ENCODE results near the gene FAM228B. TPM values are rescaled to one million over a fixed set of nuclear protein-coding genes. Genes with fewer than 3 reads are reported as not detected.

Gene FAM228B
- total RNA-seq, 1 donor from 2014 or later: 4.5 TPM

DNA sequence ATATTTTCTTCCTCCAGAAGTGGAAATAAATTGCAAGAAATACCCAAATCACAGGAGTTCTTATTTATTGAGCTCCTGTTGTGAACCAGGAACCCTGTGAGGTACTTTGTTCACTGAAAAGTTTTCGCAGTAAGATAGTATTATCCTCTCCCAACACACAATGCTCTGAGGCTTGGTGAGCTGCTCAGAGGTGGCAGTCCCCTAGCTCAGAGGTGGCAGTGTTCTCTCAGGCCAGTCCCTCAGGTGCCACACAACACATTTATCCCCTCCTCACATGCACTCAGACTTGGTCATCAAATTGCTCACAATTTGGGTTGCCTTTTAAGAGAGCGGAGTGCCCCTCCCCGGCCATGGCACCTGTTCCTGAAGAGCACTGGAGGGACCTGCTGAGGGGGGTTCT, 77.5 kb downstream of the FAM228B start:
- H3K27me3 Mint-ChIP-seq (ENCODE audit: low read depth): peaks cover 4% of the 10 kb centered on the region
- intact Hi-C loops (cut with micrococcal nuclease): no loop called here
- H3K9me3 Mint-ChIP-seq: no peaks in the 10 kb centered on the region
- H3K4me1 Mint-ChIP-seq (ENCODE audit: low read depth): no peaks in the 10 kb centered on the region
- no peak for DNase-seq (ENCODE audit: low spot score)
- H3K4me3 Mint-ChIP-seq (ENCODE audit: low read depth): no peak overlapping the region
- H3K27ac Mint-ChIP-seq: no peak overlapping the region
- H3K36me3 Mint-ChIP-seq (ENCODE audit: low read depth): peaks cover 11% of the 10 kb centered on the region

DNA sequence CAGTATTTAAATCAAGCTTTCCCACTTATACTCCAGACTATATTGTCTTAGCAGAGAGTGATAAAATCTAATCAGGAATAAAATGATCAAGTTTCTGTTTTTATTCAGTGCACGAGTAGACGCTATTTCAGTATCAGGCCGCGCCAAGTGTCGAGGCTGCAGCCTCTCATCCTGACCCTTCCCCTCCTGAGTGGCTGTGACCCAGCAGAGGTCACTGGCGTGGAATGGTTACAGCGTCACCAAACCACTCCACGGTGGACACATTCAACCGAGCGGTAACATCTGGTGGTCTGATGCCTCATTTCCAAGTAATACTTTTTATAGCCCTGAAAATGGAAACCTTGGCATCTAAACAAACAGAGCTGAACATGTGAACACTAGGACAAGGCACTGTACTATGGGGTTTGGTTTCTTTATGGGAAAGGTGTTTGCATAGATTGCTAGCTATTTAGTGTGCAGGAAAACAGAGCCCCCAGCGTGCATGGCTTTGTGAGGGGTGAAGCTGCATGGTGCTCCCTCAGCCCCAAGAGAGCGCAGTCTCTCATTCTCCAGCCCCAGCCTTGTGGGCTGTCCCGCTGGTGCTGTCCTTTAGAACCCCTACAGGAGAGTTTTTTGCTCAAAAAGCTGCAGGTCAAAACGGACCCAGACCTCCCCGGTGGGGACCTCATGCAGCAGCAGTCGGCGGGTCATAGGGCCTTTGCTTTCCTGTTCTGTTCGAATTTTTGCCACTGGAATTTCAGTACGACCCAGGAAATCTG, 79.9 kb downstream of the FAM228B start:
- no peak for DNase-seq (ENCODE audit: low spot score)
- H3K27ac Mint-ChIP-seq: no peak overlapping the region
- no peaks in the 10 kb centered on the region for H3K4me1 Mint-ChIP-seq (ENCODE audit: low read depth)
- H3K9me3 Mint-ChIP-seq: no peaks in the 10 kb centered on the region
- H3K4me3 Mint-ChIP-seq (ENCODE audit: low read depth): no peak overlapping the region
- peaks cover 14% of the 10 kb centered on the region for H3K36me3 Mint-ChIP-seq (ENCODE audit: low read depth)
- intact Hi-C loops (cut with micrococcal nuclease): no loop called here
- H3K27me3 Mint-ChIP-seq (ENCODE audit: low read depth): no peaks in the 10 kb centered on the region

GRCh38 chr2:24203787-24204150, 80.5 kb downstream of the FAM228B start:
- Mint-ChIP-seq H3K27me3 (ENCODE audit: low read depth) (no peaks in the 10 kb centered on the region), H3K27ac (no peak overlapping the region), H3K4me1 (ENCODE audit: low read depth) (no peaks in the 10 kb centered on the region), H3K36me3 (ENCODE audit: low read depth) (peaks cover 16% of the 10 kb centered on the region), H3K4me3 (ENCODE audit: low read depth) (no peak overlapping the region), H3K9me3 (no peaks in the 10 kb centered on the region)
- intact Hi-C loops (cut with micrococcal nuclease): no loop called here
- DNase-seq (ENCODE audit: low spot score): no peak

GRCh38 chr2:24204505-24204904, 81.2 kb downstream of the FAM228B start:
- Mint-ChIP-seq H3K4me3 (ENCODE audit: low read depth) (no peak overlapping the region), H3K27ac (no peak overlapping the region), H3K27me3 (ENCODE audit: low read depth) (no peaks in the 10 kb centered on the region), H3K9me3 (no peaks in the 10 kb centered on the region), H3K4me1 (ENCODE audit: low read depth) (no peaks in the 10 kb centered on the region), H3K36me3 (ENCODE audit: low read depth) (peaks cover 23% of the 10 kb centered on the region)
- no peak for DNase-seq (ENCODE audit: low spot score)
- intact Hi-C loops (cut with micrococcal nuclease): no loop called here

DNA sequence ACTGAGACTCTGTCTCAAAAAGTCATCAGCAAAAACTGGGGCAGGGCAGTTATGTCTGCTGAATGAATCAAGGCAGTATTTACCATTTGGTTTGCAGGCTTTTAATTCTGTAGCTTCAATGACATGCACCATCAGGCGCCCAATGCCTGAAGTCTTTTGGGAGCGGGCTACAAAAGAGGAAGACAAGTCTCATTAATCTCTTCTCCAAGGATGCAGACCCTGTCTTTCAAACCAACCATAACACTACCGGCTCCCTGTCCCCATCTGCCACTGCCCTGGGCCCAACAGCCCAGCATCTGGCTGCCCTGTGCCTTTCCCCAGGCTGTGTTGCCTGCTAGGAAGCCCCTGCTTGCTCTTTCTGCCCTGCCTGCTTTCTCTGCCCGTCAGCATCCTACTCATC, 81.9 kb downstream of the FAM228B start:
- no peaks in the 10 kb centered on the region for H3K9me3 Mint-ChIP-seq
- H3K36me3 Mint-ChIP-seq (ENCODE audit: low read depth): peaks cover 27% of the 10 kb centered on the region
- no peaks in the 10 kb centered on the region for H3K27me3 Mint-ChIP-seq (ENCODE audit: low read depth)
- no peaks in the 10 kb centered on the region for H3K4me1 Mint-ChIP-seq (ENCODE audit: low read depth)
- H3K27ac Mint-ChIP-seq: no peak overlapping the region
- H3K4me3 Mint-ChIP-seq (ENCODE audit: low read depth): no peak overlapping the region
- intact Hi-C loops (cut with micrococcal nuclease): no loop called here
- DNase-seq (ENCODE audit: low spot score): no peak

GRCh38 chr2:24206242-24206641, 83.0 kb downstream of the FAM228B start:
- H3K36me3 Mint-ChIP-seq (ENCODE audit: low read depth): peaks cover 32% of the 10 kb centered on the region
- no peak for DNase-seq (ENCODE audit: low spot score)
- intact Hi-C loops (cut with micrococcal nuclease): no loop called here
- no peak overlapping the region for H3K27ac Mint-ChIP-seq
- H3K4me1 Mint-ChIP-seq (ENCODE audit: low read depth): no peaks in the 10 kb centered on the region
- H3K27me3 Mint-ChIP-seq (ENCODE audit: low read depth): no peaks in the 10 kb centered on the region
- no peaks in the 10 kb centered on the region for H3K9me3 Mint-ChIP-seq
- H3K4me3 Mint-ChIP-seq (ENCODE audit: low read depth): no peak overlapping the region

DNA sequence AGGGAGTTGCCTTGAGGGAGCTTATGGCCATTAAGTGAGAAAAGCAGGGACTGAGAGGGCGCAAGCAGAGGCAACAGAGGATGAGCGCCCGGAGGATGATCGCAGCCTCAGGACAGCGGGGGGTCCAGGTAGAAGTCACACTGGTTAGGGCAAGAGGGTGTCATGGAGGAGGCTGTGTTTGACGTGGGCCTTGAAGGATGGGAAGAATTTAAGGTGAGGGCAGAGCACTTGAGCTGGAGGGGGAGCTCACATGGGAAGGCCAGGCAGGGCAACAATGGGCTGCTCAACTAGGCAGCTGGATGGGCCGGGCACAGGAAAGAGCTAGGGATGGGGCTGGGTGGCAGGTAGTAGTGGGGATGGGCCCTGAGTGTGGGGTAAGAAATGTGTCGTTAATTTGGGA, 83.4 kb downstream of the FAM228B start:
- Mint-ChIP-seq H3K9me3 (no peaks in the 10 kb centered on the region), H3K27ac (no peak overlapping the region), H3K4me1 (ENCODE audit: low read depth) (no peaks in the 10 kb centered on the region), H3K36me3 (ENCODE audit: low read depth) (peaks cover 33% of the 10 kb centered on the region), H3K27me3 (ENCODE audit: low read depth) (no peaks in the 10 kb centered on the region), H3K4me3 (ENCODE audit: low read depth) (no peak overlapping the region)
- no peak for DNase-seq (ENCODE audit: low spot score)
- intact Hi-C loops (cut with micrococcal nuclease): no loop called here

DNA sequence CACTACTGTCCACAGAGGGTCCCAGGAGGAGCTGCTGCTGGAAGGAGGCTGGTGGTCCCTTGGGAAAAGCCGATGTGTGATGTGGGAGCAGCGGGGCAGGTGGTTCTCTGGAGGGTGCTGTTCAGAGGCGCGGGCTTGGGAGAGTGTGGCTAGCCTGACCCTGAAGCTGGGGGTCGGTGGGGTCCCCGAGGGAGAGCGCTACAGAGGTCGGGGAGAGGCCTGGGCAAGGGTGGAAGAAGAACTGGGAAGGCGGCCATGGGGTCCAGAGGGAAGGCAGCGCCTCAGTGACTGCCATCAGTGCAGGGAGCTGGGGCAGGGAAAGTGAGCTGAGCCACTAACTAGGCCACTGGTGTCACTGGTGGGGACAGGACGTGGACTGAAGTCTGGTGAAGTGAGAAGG, 84.1 kb downstream of the FAM228B start:
- Mint-ChIP-seq H3K27me3 (ENCODE audit: low read depth) (no peaks in the 10 kb centered on the region), H3K4me1 (ENCODE audit: low read depth) (no peaks in the 10 kb centered on the region), H3K4me3 (ENCODE audit: low read depth) (no peak overlapping the region), H3K9me3 (no peaks in the 10 kb centered on the region), H3K27ac (no peak overlapping the region), H3K36me3 (ENCODE audit: low read depth) (peaks cover 38% of the 10 kb centered on the region)
- no peak for DNase-seq (ENCODE audit: low spot score)
- intact Hi-C loops (cut with micrococcal nuclease): no loop called here

DNA sequence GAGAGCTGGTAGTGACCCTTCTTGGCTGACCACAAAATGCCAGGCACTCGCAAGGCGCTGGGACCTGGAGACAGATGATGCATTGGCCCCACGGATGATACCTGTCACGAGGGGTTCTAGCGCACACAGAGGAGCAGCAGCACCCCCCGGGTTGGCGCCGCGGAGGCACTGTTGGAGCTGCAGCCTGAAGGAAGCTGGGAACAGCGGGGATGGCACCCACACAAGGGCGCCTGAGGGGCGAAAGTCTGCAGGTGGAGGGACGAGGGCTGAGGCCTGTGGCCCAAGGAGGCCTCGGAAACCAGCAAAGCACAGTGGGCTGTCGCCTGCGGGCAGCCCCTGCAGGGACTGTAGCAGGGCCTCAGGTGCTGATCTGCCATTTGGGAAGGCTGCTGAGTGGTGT, 85.2 kb downstream of the FAM228B start:
- H3K4me3 Mint-ChIP-seq (ENCODE audit: low read depth): no peak overlapping the region
- H3K27ac Mint-ChIP-seq: no peak overlapping the region
- H3K4me1 Mint-ChIP-seq (ENCODE audit: low read depth): no peaks in the 10 kb centered on the region
- DNase-seq (ENCODE audit: low spot score): no peak
- intact Hi-C loops (cut with micrococcal nuclease): no loop called here
- H3K36me3 Mint-ChIP-seq (ENCODE audit: low read depth): peaks cover 39% of the 10 kb centered on the region
- no peaks in the 10 kb centered on the region for H3K27me3 Mint-ChIP-seq (ENCODE audit: low read depth)
- no peaks in the 10 kb centered on the region for H3K9me3 Mint-ChIP-seq

GRCh38 chr2:24209389-24210105, 86.3 kb downstream of the FAM228B start:
- no peaks in the 10 kb centered on the region for H3K4me1 Mint-ChIP-seq (ENCODE audit: low read depth)
- H3K4me3 Mint-ChIP-seq (ENCODE audit: low read depth): no peak overlapping the region
- peaks cover 32% of the 10 kb centered on the region for H3K36me3 Mint-ChIP-seq (ENCODE audit: low read depth)
- intact Hi-C loops (cut with micrococcal nuclease): no loop called here
- no peaks in the 10 kb centered on the region for H3K9me3 Mint-ChIP-seq
- DNase-seq (ENCODE audit: low spot score): no peak
- no peaks in the 10 kb centered on the region for H3K27me3 Mint-ChIP-seq (ENCODE audit: low read depth)
- H3K27ac Mint-ChIP-seq: no peak overlapping the region

- Mint-ChIP-seq H3K36me3 (ENCODE audit: low read depth) (peaks cover 32% of the 10 kb centered on the region), H3K9me3 (no peaks in the 10 kb centered on the region), H3K27me3 (ENCODE audit: low read depth) (no peaks in the 10 kb centered on the region), H3K4me3 (ENCODE audit: low read depth) (no peak overlapping the region), H3K27ac (no peak overlapping the region), H3K4me1 (ENCODE audit: low read depth) (no peaks in the 10 kb centered on the region)
- intact Hi-C loops (cut with micrococcal nuclease): no loop called here
- no peak for DNase-seq (ENCODE audit: low spot score)
These were observed 86.8 kb downstream of the FAM228B start for GRCh38 chr2:24210106-24210455.

GRCh38 chr2:24210723-24211122, 87.5 kb downstream of the FAM228B start:
- no peak overlapping the region for H3K4me3 Mint-ChIP-seq (ENCODE audit: low read depth)
- no peaks in the 10 kb centered on the region for H3K9me3 Mint-ChIP-seq
- DNase-seq (ENCODE audit: low spot score): no peak
- no peaks in the 10 kb centered on the region for H3K4me1 Mint-ChIP-seq (ENCODE audit: low read depth)
- intact Hi-C loops (cut with micrococcal nuclease): no loop called here
- no peaks in the 10 kb centered on the region for H3K27me3 Mint-ChIP-seq (ENCODE audit: low read depth)
- no peak overlapping the region for H3K27ac Mint-ChIP-seq
- peaks cover 32% of the 10 kb centered on the region for H3K36me3 Mint-ChIP-seq (ENCODE audit: low read depth)

DNA sequence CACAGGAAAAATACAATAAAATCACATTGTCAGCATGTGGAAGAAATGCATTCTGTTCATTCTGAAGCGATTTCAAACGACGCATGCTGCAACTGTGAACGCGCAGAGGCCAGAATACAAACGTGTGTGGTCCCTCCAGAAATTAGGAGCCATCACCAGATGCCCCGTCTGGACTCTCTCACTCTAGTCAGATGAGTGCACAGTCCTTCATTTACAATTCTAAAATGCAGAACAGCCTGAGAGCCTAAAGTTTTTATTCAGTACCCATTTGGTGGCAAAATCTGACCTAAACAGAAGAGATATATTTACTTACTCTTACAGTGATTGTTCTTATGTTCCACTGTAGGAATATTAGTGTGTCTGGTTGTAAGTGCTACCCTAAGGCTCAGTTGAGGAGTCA, 88.1 kb downstream of the FAM228B start:
- no peaks in the 10 kb centered on the region for H3K27me3 Mint-ChIP-seq (ENCODE audit: low read depth)
- no peak overlapping the region for H3K4me3 Mint-ChIP-seq (ENCODE audit: low read depth)
- H3K9me3 Mint-ChIP-seq: no peaks in the 10 kb centered on the region
- H3K36me3 Mint-ChIP-seq (ENCODE audit: low read depth): peaks cover 34% of the 10 kb centered on the region
- no peaks in the 10 kb centered on the region for H3K4me1 Mint-ChIP-seq (ENCODE audit: low read depth)
- H3K27ac Mint-ChIP-seq: no peak overlapping the region
- no peak for DNase-seq (ENCODE audit: low spot score)
- intact Hi-C loops (cut with micrococcal nuclease): no loop called here
